GM23338 (cell line): Measurements from ENCODE around the gene DNAJC19. TPM values are rescaled to one million over a fixed set of nuclear protein-coding genes. Genes with fewer than 3 reads are reported as not detected.

Source experiments
- ATAC-seq: fragments of 200-7000 bp; cut with Tn5 transposase; 3 replicates; pipeline ENCODE4 v1.9.1; 2020
- DNase-seq: peaks from one replicate; pipeline ENCODE4 v3.0.0-alpha.2; 2015; ENCODE audit warnings: low spot score
- H2AFZ ChIP-seq: fragments of 200-600 bp; sonication (generic); 2 replicates; pipeline ENCODE4 v1.8.0; 2016; ENCODE audit warnings: antibody characterized with exemption, mild to moderate bottlenecking, moderate library complexity
- H3F3A ChIP-seq: fragments of 200-600 bp; sonication (generic); replicated peaks from 2 replicates; pipeline ENCODE4 v1.8.0; 2017; ENCODE audit warnings: antibody characterized with exemption, mixed run types, low read depth
- H3K27ac ChIP-seq: fragments of 200-600 bp; sonication (generic); 2 replicates; pipeline ENCODE4 v1.6.1; 2016; ENCODE audit warnings: low read depth
- H3K27me3 ChIP-seq: fragments of 200-600 bp; sonication (generic); 2 replicates; pipeline ENCODE4 v1.8.0; 2016; ENCODE audit warnings: mild to moderate bottlenecking, mixed run types, moderate library complexity; ENCODE audit not compliant: insufficient read depth
- H3K36me3 ChIP-seq: fragments of 200-600 bp; sonication (generic); 2 replicates; pipeline ENCODE4 v1.8.0; 2016; ENCODE audit warnings: mild to moderate bottlenecking; ENCODE audit not compliant: insufficient read depth
- H3K4me1 ChIP-seq: fragments of 200-600 bp; sonication (generic); 2 replicates; pipeline ENCODE4 v1.8.0; 2016; ENCODE audit warnings: mild to moderate bottlenecking, moderate library complexity; ENCODE audit not compliant: insufficient read depth
- H3K4me2 ChIP-seq: fragments of 200-600 bp; sonication (generic); 2 replicates; pipeline ENCODE4 v1.7.1; 2017; ENCODE audit warnings: mixed run types
- H3K4me3 ChIP-seq: fragments of 200-600 bp; sonication (generic); 2 replicates; pipeline ENCODE4 v1.6.1; 2016; ENCODE audit warnings: mixed run types
- H3K79me2 ChIP-seq: fragments of 200-600 bp; sonication (generic); replicated peaks from 2 replicates; pipeline ENCODE4 v1.8.0; 2017; ENCODE audit warnings: mild to moderate bottlenecking; ENCODE audit not compliant: insufficient read depth
- H3K9me2 ChIP-seq: fragments of 200-600 bp; sonication (generic); 2 replicates; pipeline ENCODE4 v1.8.0; 2017; ENCODE audit not compliant: insufficient read depth
- H4K20me1 ChIP-seq: fragments of 200-600 bp; sonication (generic); replicated peaks from 2 replicates; pipeline ENCODE4 v1.8.0; 2017; ENCODE audit warnings: mild to moderate bottlenecking; ENCODE audit not compliant: insufficient read depth
- H3K27ac Mint-ChIP-seq: 2 replicates; pipeline ENCODE4 v1.8.0; 2020; ENCODE audit warnings: inconsistent platforms, mild to moderate bottlenecking, moderate library complexity, mixed read lengths
- H3K27me3 Mint-ChIP-seq: 3 replicates; pipeline ENCODE4 v1.8.0; 2022; ENCODE audit warnings: low read depth, mild to moderate bottlenecking, moderate library complexity, mixed read lengths, inconsistent platforms; ENCODE audit not compliant: insufficient read depth, poor library complexity
- H3K36me3 Mint-ChIP-seq: 3 replicates; pipeline ENCODE4 v1.8.0; 2021; ENCODE audit warnings: low read depth, mild to moderate bottlenecking, inconsistent platforms, moderate library complexity, mixed read lengths
- H3K4me1 Mint-ChIP-seq: 3 replicates; pipeline ENCODE4 v1.8.0; 2020; ENCODE audit warnings: mild to moderate bottlenecking, inconsistent platforms, mixed read lengths
- H3K4me3 Mint-ChIP-seq: 3 replicates; pipeline ENCODE4 v1.8.0; 2021; ENCODE audit warnings: moderate library complexity, mild to moderate bottlenecking, inconsistent platforms, mixed read lengths
- H3K9me3 Mint-ChIP-seq: 3 replicates; pipeline ENCODE4 v1.8.0; 2020; ENCODE audit warnings: moderate library complexity, mild to moderate bottlenecking, inconsistent platforms, mixed read lengths
- CREB1 ChIP-seq: fragments of 250-450 bp; sonication (Bioruptor Pico); IDR thresholded peaks from 2 replicates; pipeline ENCODE4 v1.5.0; 2020; ENCODE audit warnings: low read depth, mild to moderate bottlenecking, moderate library complexity
- EZH2phosphoT487 ChIP-seq: fragments of 200-600 bp; sonication (generic); IDR thresholded peaks from one replicate; pipeline ENCODE4 v1.8.1; 2018; ENCODE audit warnings: antibody characterized with exemption; ENCODE audit not compliant: unreplicated experiment
- JUNB ChIP-seq: IDR thresholded peaks from one replicate; pipeline ENCODE4 v1.6.1; 2016; ENCODE audit warnings: antibody characterized with exemption; ENCODE audit not compliant: unreplicated experiment
- POLR2AphosphoS5 ChIP-seq: IDR thresholded peaks from 2 replicates; pipeline ENCODE4 v1.6.1; 2016; ENCODE audit warnings: antibody characterized with exemption, low read depth
- REST ChIP-seq: IDR thresholded peaks from one replicate; pipeline ENCODE4 v1.6.1; 2018; ENCODE audit warnings: antibody characterized with exemption; ENCODE audit not compliant: unreplicated experiment
- STAT1 ChIP-seq: IDR thresholded peaks from one replicate; pipeline ENCODE4 v1.6.1; 2016; ENCODE audit warnings: antibody characterized with exemption; ENCODE audit not compliant: unreplicated experiment
- ZNF114 ChIP-seq: fragments of 250-450 bp; sonication (Bioruptor Pico); IDR thresholded peaks from 2 replicates; pipeline ENCODE4 v1.5.0; 2020; ENCODE audit warnings: mild to moderate bottlenecking, moderate library complexity
- ZNF331 ChIP-seq: fragments of 250-450 bp; sonication (Bioruptor Pico); IDR thresholded peaks from 2 replicates; pipeline ENCODE4 v1.5.0; 2020; ENCODE audit warnings: low read depth, mild to moderate bottlenecking, moderate library complexity
- polyA plus RNA-seq: library from polyadenylated mRNA; unstranded; fragments of >200 nt; fragmentation: Nextera tagmentation; extraction: Ambion mirVana; gene quantifications from 2 replicates; pipeline ENCODE4 v1.2.1, GENCODE V29; 2016
- total RNA-seq: library from RNA; depleted of rRNA; stranded (reverse); fragments of >200 nt; shearing (Covaris generic); gene quantifications from 2 replicates; pipeline ENCODE4 v1.2.3, GENCODE V29; 2014
- TF ChIP-seq, protein P1 (sequence below): fragments of 250-450 bp; sonication (Bioruptor Pico); IDR thresholded peaks from 2 replicates; pipeline ENCODE4 v1.5.0; 2020; ENCODE audit warnings: mild to moderate bottlenecking, moderate library complexity

Gene DNAJC19
- total and polyA plus RNA-seq, 2 experiments from 2014 or later = 33.4 to 312 TPM

DNA sequence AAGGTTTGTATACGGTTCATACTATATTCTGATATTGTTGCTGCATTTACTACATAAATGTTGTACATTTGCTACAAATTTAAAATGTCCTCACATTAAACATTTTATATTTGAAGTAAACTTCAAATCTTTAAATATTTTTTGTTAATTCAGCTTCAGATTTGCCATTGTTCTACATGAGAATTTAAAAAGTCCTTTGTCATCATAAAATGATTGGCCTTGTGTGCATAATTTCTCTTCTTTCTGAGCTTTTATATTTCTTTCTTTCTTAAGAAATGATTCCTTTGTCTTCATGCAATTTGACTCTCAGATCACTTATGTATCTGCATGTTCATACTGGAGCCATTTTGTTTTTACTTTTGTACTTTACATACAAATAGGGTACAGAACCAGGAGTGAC, 28.0 kb downstream of the DNAJC19 start:
- no peak for DNase-seq
- peaks cover 68% of the 10 kb centered on the region for H3K36me3 ChIP-seq
- no peak overlapping the region for H3K4me3 Mint-ChIP-seq

DNA sequence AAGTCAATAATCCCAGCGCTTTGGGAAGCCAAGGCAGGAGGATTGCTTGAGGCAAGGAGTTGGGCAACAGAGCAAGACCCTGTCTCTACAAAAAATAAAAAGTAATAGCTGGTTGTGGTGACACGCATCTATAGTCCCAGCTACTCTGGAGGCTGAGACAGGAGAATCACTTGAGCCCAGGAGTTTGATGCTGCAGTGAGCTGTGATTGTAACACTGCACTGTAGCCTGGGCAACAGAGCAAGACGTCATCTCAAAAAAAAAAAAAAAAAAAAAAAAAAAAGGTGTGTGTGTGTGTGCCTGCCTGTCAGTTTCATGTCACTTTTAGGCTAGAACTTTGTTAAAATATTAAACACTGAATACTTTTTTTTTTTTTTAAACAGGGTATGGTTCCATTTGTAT, 28.4 kb downstream of the DNAJC19 start:
- H3K27me3 Mint-ChIP-seq = no peaks in the 10 kb centered on the region
- DNase-seq (no peak), ATAC-seq (no peak)
- peaks cover 70% of the 10 kb centered on the region for H3K36me3 ChIP-seq
- peaks cover 5% of the 10 kb centered on the region; the same call in 1 of the 2 replicates for H4K20me1 ChIP-seq
- H3K36me3 Mint-ChIP-seq = peaks cover 80% of the 10 kb centered on the region
- H3F3A ChIP-seq = no peaks in the 10 kb centered on the region
- no peaks in the 10 kb centered on the region for H3K27me3 ChIP-seq
- H3K9me2 ChIP-seq = no peaks in the 10 kb centered on the region
- H3K79me2 ChIP-seq = peaks cover 46% of the 10 kb centered on the region
- no peak overlapping the region for H3K4me3 ChIP-seq
- H3K27ac Mint-ChIP-seq = no peak overlapping the region
- no peak overlapping the region for H3K4me3 Mint-ChIP-seq
- no peaks in the 10 kb centered on the region for H3K4me1 ChIP-seq
- no peak overlapping the region for H2AFZ ChIP-seq
- H3K27ac ChIP-seq = no peak overlapping the region
- H3K4me2 ChIP-seq = no peak overlapping the region
- no peaks in the 10 kb centered on the region for H3K9me3 Mint-ChIP-seq
- no peaks in the 10 kb centered on the region for H3K4me1 Mint-ChIP-seq
- TF ChIP-seq POLR2AphosphoS5 (no peak), ZNF331 (no peak), EZH2phosphoT487 (no peak), CREB1 (CRISPR knock-in tag) (no peak), STAT1 (no peak), JUNB (no peak), ZNF114 (no peak)
- TF ChIP-seq, protein P1, sequence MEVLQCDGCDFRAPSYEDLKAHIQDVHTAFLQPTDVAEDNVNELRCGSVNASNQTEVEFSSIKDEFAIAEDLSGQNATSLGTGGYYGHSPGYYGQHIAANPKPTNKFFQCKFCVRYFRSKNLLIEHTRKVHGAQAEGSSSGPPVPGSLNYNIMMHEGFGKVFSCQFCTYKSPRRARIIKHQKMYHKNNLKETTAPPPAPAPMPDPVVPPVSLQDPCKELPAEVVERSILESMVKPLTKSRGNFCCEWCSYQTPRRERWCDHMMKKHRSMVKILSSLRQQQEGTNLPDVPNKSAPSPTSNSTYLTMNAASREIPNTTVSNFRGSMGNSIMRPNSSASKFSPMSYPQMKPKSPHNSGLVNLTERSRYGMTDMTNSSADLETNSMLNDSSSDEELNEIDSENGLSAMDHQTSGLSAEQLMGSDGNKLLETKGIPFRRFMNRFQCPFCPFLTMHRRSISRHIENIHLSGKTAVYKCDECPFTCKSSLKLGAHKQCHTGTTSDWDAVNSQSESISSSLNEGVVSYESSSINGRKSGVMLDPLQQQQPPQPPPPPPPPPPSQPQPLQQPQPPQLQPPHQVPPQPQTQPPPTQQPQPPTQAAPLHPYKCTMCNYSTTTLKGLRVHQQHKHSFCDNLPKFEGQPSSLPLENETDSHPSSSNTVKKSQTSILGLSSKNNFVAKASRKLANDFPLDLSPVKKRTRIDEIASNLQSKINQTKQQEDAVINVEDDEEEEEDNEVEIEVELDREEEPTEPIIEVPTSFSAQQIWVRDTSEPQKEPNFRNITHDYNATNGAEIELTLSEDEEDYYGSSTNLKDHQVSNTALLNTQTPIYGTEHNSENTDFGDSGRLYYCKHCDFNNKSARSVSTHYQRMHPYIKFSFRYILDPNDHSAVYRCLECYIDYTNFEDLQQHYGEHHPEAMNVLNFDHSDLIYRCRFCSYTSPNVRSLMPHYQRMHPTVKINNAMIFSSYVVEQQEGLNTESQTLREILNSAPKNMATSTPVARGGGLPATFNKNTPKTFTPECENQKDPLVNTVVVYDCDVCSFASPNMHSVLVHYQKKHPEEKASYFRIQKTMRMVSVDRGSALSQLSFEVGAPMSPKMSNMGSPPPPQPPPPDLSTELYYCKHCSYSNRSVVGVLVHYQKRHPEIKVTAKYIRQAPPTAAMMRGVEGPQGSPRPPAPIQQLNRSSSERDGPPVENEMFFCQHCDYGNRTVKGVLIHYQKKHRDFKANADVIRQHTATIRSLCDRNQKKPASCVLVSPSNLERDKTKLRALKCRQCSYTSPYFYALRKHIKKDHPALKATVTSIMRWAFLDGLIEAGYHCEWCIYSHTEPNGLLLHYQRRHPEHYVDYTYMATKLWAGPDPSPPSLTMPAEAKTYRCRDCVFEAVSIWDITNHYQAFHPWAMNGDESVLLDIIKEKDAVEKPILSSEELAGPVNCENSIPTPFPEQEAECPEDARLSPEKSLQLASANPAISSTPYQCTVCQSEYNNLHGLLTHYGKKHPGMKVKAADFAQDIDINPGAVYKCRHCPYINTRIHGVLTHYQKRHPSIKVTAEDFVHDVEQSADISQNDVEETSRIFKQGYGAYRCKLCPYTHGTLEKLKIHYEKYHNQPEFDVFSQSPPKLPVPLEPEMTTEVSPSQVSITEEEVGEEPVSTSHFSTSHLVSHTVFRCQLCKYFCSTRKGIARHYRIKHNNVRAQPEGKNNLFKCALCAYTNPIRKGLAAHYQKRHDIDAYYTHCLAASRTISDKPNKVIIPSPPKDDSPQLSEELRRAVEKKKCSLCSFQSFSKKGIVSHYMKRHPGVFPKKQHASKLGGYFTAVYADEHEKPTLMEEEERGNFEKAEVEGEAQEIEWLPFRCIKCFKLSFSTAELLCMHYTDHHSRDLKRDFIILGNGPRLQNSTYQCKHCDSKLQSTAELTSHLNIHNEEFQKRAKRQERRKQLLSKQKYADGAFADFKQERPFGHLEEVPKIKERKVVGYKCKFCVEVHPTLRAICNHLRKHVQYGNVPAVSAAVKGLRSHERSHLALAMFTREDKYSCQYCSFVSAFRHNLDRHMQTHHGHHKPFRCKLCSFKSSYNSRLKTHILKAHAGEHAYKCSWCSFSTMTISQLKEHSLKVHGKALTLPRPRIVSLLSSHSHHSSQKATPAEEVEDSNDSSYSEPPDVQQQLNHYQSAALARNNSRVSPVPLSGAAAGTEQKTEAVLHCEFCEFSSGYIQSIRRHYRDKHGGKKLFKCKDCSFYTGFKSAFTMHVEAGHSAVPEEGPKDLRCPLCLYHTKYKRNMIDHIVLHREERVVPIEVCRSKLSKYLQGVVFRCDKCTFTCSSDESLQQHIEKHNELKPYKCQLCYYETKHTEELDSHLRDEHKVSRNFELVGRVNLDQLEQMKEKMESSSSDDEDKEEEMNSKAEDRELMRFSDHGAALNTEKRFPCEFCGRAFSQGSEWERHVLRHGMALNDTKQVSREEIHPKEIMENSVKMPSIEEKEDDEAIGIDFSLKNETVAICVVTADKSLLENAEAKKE (CRISPR knock-in tag) = no peak

More for the DNA sequence above, 28.0 kb downstream of the DNAJC19 start:
- Mint-ChIP-seq H3K27me3 (no peaks in the 10 kb centered on the region), H3K4me1 (no peaks in the 10 kb centered on the region), H3K27ac (no peak overlapping the region), H3K9me3 (no peaks in the 10 kb centered on the region), H3K36me3 (peaks cover 78% of the 10 kb centered on the region)
- H3F3A ChIP-seq = no peaks in the 10 kb centered on the region
- H3K79me2 ChIP-seq = peaks cover 42% of the 10 kb centered on the region
- no peaks in the 10 kb centered on the region for H3K4me1 ChIP-seq
- no peak overlapping the region for H2AFZ ChIP-seq
- peaks cover 5% of the 10 kb centered on the region; the same call in 1 of the 2 replicates for H4K20me1 ChIP-seq
- no peak overlapping the region for H3K4me3 ChIP-seq
- no peak overlapping the region for H3K27ac ChIP-seq
- ATAC-seq = no peak
- H3K4me2 ChIP-seq = no peak overlapping the region
- H3K9me2 ChIP-seq = no peaks in the 10 kb centered on the region
- TF ChIP-seq POLR2AphosphoS5 (no peak), STAT1 (no peak), REST (no peak)
- no peaks in the 10 kb centered on the region for H3K27me3 ChIP-seq
